K562 (cell line): Measurements from ENCODE around the gene BRD4. TPM values are rescaled to one million over a fixed set of nuclear protein-coding genes. Genes with fewer than 3 reads are reported as not detected.

ENCODE experiments used
- CBFB ChIP-seq: sonication (generic); formaldehyde crosslinking; IDR thresholded peaks from 2 replicates; pipeline ENCODE4 v1.4.0; 2020; ENCODE audit warnings: mild to moderate bottlenecking, missing genetic modification reagents
- CBX3 ChIP-seq, 2 experiments: IDR thresholded peaks; 1 replicate in 1 of 2; 2 replicates in 1 of 2; pipeline ENCODE4 v1.6.1; 2012; ENCODE audit warnings: inconsistent platforms in 2 of 2, low read length in 2 of 2, borderline replicate concordance in 1 of 2, control low read depth in 1 of 2
- CREB3 ChIP-seq: fragments of 450-650 bp; conservative IDR thresholded peaks from 2 replicates; pipeline ENCODE4 v1.6.1; 2016; ENCODE audit warnings: missing genetic modification characterization, low read depth, mild to moderate bottlenecking, missing compliant biosample characterization, moderate library complexity
- CREM ChIP-seq: IDR thresholded peaks from 2 replicates; pipeline ENCODE4 v1.6.1; 2014; ENCODE audit warnings: antibody characterized with exemption, low read depth
- FOXA3 ChIP-seq, 2 experiments: fragments of 450-650 bp in 1 of 2; sonication (generic) in 1 of 2; formaldehyde crosslinking; IDR thresholded peaks in 1 of 2; conservative IDR thresholded peaks in 1 of 2; 2 replicates each; pipeline versions ENCODE4 v1.4.0 to v1.8.0; 2020 to 2022; ENCODE audit warnings: mild to moderate bottlenecking in 2 of 2, missing genetic modification reagents in 1 of 2
- GTF2E2 ChIP-seq: fragments of 200-800 bp; sonication (Bioruptor generic); IDR thresholded peaks from 2 replicates; pipeline ENCODE4 v1.6.1; 2016; ENCODE audit warnings: missing genetic modification characterization, missing compliant biosample characterization
- JUND ChIP-seq, 2 experiments: IDR thresholded peaks; 2 replicates in 1 of 2; 3 replicates in 1 of 2; pipeline ENCODE4 v1.6.1; 2011; ENCODE audit warnings: borderline replicate concordance in 2 of 2, low read depth in 2 of 2, low read length in 2 of 2, improper control_type of control experiment in 1 of 2, missing biosample characterization in 1 of 2, missing genetic modification characterization in 1 of 2, missing genetic modification reagents in 1 of 2
- KLF13 ChIP-seq: fragments of 450-650 bp; IDR thresholded peaks from 2 replicates; pipeline ENCODE4 v1.6.1; 2016; ENCODE audit warnings: missing genetic modification characterization, low read depth, mild to moderate bottlenecking, missing compliant biosample characterization, moderate library complexity, borderline replicate concordance
- MED1 ChIP-seq: sonication (generic); formaldehyde crosslinking; IDR thresholded peaks from 2 replicates; pipeline ENCODE4 v1.8.1; 2023; ENCODE audit warnings: missing genetic modification reagents, borderline replicate concordance
- NFYB ChIP-seq: IDR thresholded peaks from 2 replicates; pipeline ENCODE4 v1.6.1; 2011; ENCODE audit warnings: mild to moderate bottlenecking, moderate library complexity; ENCODE audit not compliant: insufficient read length; ENCODE audit errors: extremely low read depth
- NR4A1 ChIP-seq, 2 experiments: fragments of 250-450 bp in 1 of 2; fragments of 450-650 bp in 1 of 2; sonication (Bioruptor Pico) in 1 of 2; IDR thresholded peaks; 2 replicates each; pipeline versions ENCODE4 v1.4.0 to v1.6.1; 2016 to 2020; ENCODE audit warnings: mild to moderate bottlenecking in 2 of 2, missing compliant biosample characterization in 1 of 2, missing genetic modification characterization in 1 of 2, moderate library complexity in 1 of 2
- OTX1 ChIP-seq: fragments of 450-650 bp; formaldehyde crosslinking; IDR thresholded peaks from 2 replicates; pipeline ENCODE4 v1.4.0; 2022; ENCODE audit warnings: mild to moderate bottlenecking
- ZFX ChIP-seq: sonication (generic); formaldehyde crosslinking; IDR thresholded peaks from 2 replicates; pipeline ENCODE4 v1.8.0; 2022; ENCODE audit warnings: mild to moderate bottlenecking, missing genetic modification reagents, moderate library complexity
- ZNF224 ChIP-seq: sonication (generic); formaldehyde crosslinking; IDR thresholded peaks from 2 replicates; pipeline ENCODE4 v1.8.0; 2022; ENCODE audit warnings: mild to moderate bottlenecking, missing genetic modification reagents
- ZNF584 ChIP-seq: fragments of 200-800 bp; sonication (Bioruptor generic); IDR thresholded peaks from 2 replicates; pipeline ENCODE4 v1.6.1; 2016; ENCODE audit warnings: low read depth, mild to moderate bottlenecking, missing genetic modification characterization, missing compliant biosample characterization
- ZNF668 ChIP-seq: fragments of 250-450 bp; sonication (Bioruptor Pico); IDR thresholded peaks from 2 replicates; pipeline ENCODE4 v1.8.0; 2022; ENCODE audit warnings: mild to moderate bottlenecking, inconsistent platforms
- ZSCAN32 ChIP-seq: fragments of 450-650 bp; formaldehyde crosslinking; IDR thresholded peaks from 2 replicates; pipeline ENCODE4 v1.4.0; 2020; ENCODE audit warnings: mild to moderate bottlenecking, moderate library complexity
- polyA plus RNA-seq, 8 experiments: library from polyadenylated mRNA; depleted of rRNA in 4 of 8; stranded (reverse) in 5 of 8; unstranded in 3 of 8; fragments of >200 nt; fragmentation: Nextera tagmentation in 2 of 8; fragmentation: Illumina TruSeq in 1 of 8; extraction: Ambion mirVana in 2 of 8; extraction: Trizol in 1 of 8; gene quantifications; 2 replicates each; pipeline versions ENCODE4 v1.2.1 to v1.2.3, GENCODE V29; 2011 to 2014; ENCODE audit warnings: inconsistent platforms in 1 of 8, missing spikeins in 1 of 8
- total RNA-seq, 7 experiments: library from RNA; depleted of rRNA in 6 of 7; stranded (reverse); fragments of >200 nt in 6 of 7; fragmentation: Illumina TruSeq in 2 of 7; extraction: Trizol in 2 of 7; gene quantifications; 2 replicates each; pipeline versions ENCODE4 v1.2.1 to v1.2.3, GENCODE V29; 2011 to 2021; ENCODE audit warnings: low replicate concordance in 1 of 7
- TF ChIP-seq, protein P1 (sequence below): fragments of 250-450 bp; sonication (Bioruptor Pico); IDR thresholded peaks from 2 replicates; pipeline ENCODE4 v1.8.0; 2021; ENCODE audit warnings: mild to moderate bottlenecking, moderate library complexity
- TF ChIP-seq, protein P2 (sequence below): fragments of 250-450 bp; sonication (Bioruptor Pico); IDR thresholded peaks from 2 replicates; pipeline ENCODE4 v1.6.1; 2021; ENCODE audit warnings: mild to moderate bottlenecking
- TF ChIP-seq, protein P3 (sequence below): fragments of 450-650 bp; formaldehyde crosslinking; IDR thresholded peaks from 2 replicates; pipeline ENCODE4 v1.4.0; 2022; ENCODE audit warnings: mild to moderate bottlenecking, moderate library complexity
- TF ChIP-seq, protein P4 (sequence below): fragments of 450-650 bp; IDR thresholded peaks from 2 replicates; pipeline ENCODE4 v1.7.0; 2016; ENCODE audit warnings: borderline replicate concordance

BRD4 gene
- total and polyA plus RNA-seq, 9 of the 15 experiments (the other 6 are each of a cell fraction or from before 2014, with no cell fraction given) = 1.8 to 105 (median 15.6) TPM

DNA sequence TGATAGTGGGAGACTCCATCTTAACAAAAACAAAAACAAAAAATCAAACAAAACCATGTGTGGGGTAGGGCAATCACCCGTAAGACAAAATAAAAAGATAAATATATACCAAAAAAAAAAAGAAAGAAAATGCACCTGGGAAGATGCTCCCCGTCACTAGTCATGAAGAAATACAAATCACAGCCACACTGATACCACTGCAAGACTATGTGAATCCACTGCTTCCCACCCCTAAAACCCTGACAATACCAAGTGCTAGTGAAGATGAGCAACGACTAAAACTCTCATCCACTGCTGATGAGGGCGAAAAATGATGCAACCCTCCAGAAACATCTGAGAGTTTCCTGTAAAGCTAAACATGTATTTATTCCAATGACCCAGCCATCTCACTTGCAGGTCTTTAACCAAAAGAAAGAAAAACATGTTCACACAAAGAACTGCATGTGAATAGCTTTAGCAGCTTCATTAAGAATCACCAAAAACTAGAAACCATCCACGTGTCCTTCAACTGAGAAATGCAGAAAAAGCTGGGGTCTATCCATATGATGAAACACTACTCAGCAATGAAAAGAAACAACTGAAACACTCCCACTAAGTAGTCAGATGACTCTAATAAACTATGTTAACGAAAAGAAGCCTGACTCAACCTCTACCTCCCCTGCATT lies 31.7 kb downstream of the BRD4 start (continued):
- TF ChIP-seq ZNF668 (CRISPR knock-in tag) (no peak; the same call in 1 of the 2 replicates), CREB3 (no peak), CBFB (CRISPR knock-in tag) (no peak), CBX3 (IDR thresholded peaks at IDR 0.05; ENCODE audit: borderline replicate concordance in 1 of 2, low read length in 2 of 2) (no peak), ZNF584 (CRISPR knock-in tag) (peak; percentile 83; the same call in 1 of the 2 replicates), NFYB (no peak), ZFX (CRISPR knock-in tag) (no peak), GTF2E2 (tag) (0 out of 2 replicates have a peak, but pooled peaks have one; percentile 68), KLF13 (no peak), NR4A1 (CRISPR knock-in tag; IDR thresholded peaks at IDR 0.05) (no peak), NR4A1 (tag; IDR thresholded peaks at IDR 0.05) (no peak), MED1 (no peak), FOXA3 (CRISPR knock-in tag; conservative IDR thresholded peaks at IDR 0.05 in 1 of 2, IDR thresholded peaks at IDR 0.05 in 1 of 2) (no peak), CREM (no peak), JUND (IDR thresholded peaks at IDR 0.05; ENCODE audit: borderline replicate concordance, low read depth, low read length) (peak; percentile 90), JUND (tag; IDR thresholded peaks at IDR 0.05; ENCODE audit: borderline replicate concordance, low read depth, low read length) (no peak; the same call in 2 of the 3 replicates), ZNF224 (CRISPR knock-in tag) (no peak), OTX1 (CRISPR knock-in tag) (no peak; the same call in 1 of the 2 replicates), ZSCAN32 (peak; percentile 94)
- TF ChIP-seq, protein P1, sequence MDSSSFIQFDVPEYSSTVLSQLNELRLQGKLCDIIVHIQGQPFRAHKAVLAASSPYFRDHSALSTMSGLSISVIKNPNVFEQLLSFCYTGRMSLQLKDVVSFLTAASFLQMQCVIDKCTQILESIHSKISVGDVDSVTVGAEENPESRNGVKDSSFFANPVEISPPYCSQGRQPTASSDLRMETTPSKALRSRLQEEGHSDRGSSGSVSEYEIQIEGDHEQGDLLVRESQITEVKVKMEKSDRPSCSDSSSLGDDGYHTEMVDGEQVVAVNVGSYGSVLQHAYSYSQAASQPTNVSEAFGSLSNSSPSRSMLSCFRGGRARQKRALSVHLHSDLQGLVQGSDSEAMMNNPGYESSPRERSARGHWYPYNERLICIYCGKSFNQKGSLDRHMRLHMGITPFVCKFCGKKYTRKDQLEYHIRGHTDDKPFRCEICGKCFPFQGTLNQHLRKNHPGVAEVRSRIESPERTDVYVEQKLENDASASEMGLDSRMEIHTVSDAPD (CRISPR knock-in tag) = peak; percentile 33; the same call in 1 of the 2 replicates
- TF ChIP-seq, protein P2, sequence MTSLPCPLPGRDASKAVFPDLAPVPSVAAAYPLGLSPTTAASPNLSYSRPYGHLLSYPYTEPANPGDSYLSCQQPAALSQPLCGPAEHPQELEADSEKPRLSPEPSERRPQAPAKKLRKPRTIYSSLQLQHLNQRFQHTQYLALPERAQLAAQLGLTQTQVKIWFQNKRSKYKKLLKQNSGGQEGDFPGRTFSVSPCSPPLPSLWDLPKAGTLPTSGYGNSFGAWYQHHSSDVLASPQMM (CRISPR knock-in tag) = no peak
- TF ChIP-seq, protein P3, sequence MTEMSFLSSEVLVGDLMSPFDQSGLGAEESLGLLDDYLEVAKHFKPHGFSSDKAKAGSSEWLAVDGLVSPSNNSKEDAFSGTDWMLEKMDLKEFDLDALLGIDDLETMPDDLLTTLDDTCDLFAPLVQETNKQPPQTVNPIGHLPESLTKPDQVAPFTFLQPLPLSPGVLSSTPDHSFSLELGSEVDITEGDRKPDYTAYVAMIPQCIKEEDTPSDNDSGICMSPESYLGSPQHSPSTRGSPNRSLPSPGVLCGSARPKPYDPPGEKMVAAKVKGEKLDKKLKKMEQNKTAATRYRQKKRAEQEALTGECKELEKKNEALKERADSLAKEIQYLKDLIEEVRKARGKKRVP (CRISPR knock-in tag) = peak; percentile 96
- TF ChIP-seq, protein P4, sequence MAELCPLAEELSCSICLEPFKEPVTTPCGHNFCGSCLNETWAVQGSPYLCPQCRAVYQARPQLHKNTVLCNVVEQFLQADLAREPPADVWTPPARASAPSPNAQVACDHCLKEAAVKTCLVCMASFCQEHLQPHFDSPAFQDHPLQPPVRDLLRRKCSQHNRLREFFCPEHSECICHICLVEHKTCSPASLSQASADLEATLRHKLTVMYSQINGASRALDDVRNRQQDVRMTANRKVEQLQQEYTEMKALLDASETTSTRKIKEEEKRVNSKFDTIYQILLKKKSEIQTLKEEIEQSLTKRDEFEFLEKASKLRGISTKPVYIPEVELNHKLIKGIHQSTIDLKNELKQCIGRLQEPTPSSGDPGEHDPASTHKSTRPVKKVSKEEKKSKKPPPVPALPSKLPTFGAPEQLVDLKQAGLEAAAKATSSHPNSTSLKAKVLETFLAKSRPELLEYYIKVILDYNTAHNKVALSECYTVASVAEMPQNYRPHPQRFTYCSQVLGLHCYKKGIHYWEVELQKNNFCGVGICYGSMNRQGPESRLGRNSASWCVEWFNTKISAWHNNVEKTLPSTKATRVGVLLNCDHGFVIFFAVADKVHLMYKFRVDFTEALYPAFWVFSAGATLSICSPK = no peak
